Measurements from ENCODE around the gene TNFSF10. TPM values are rescaled to one million over a fixed set of nuclear protein-coding genes. Genes with fewer than 3 reads are reported as not detected.
"Not testable (repeated sequence)": the region's sequence is repeated elsewhere in the genome, so short reads cannot be mapped to it uniquely, and the experiment has no call there.

The TNFSF10 gene
- total RNA-seq, 2 experiments from 2014 or later = 5.1 to 6.8 TPM

GRCh38 chr3:172568701-172569100 is 45.5 kb upstream of the TNFSF10 start:
- BruUV-seq (replicated peaks) = no TSS peak
- Histone ChIP-seq H3K9me2 (ENCODE audit: insufficient read depth, low read length) (no peaks in the 10 kb centered on the region), H2AFZ (ENCODE audit: low read length) (no peak overlapping the region), H3K36me3 (ENCODE audit: insufficient read depth, low read length) (no peaks in the 10 kb centered on the region), H4K20me1 (ENCODE audit: insufficient read depth, low read length) (no peaks in the 10 kb centered on the region), H3K9me3 (ENCODE audit: low read length) (no peaks in the 10 kb centered on the region), H3K4me2 (ENCODE audit: low read length) (no peak overlapping the region), H3K79me2 (ENCODE audit: insufficient read depth, low read depth, low read length) (no peaks in the 10 kb centered on the region), H3K27ac (ENCODE audit: low read depth, low read length, poor library complexity, severe bottlenecking) (no peak overlapping the region), H3K4me1 (ENCODE audit: insufficient read depth, low read length, poor library complexity, severe bottlenecking) (no peaks in the 10 kb centered on the region), H3K4me3 (ENCODE audit: low read depth, low read length, poor library complexity, severe bottlenecking) (no peak overlapping the region)
- no peak for DNase-seq (ENCODE audit: low spot score)
- POLR2A ChIA-PET = interaction anchor here (0.5 kb wide), 1 partner anchor 15 kb away, joined by 3 read pairs; no protein-coding TSS in a partner anchor
- TF ChIP-seq CTCF (conservative IDR thresholded peaks at IDR 0.05; ENCODE audit: low read length) (no peak), EZH2phosphoT487 (IDR thresholded peaks at IDR 0.05; ENCODE audit: borderline replicate concordance, low read depth, low read length) (no peak)
- CTCF ChIA-PET (ENCODE audit: unreplicated experiment) = no interaction called here
- intact Hi-C loops (cut with micrococcal nuclease; ENCODE audit: unreplicated experiment) = no loop called here

- H3K79me2 ChIP-seq (ENCODE audit: insufficient read depth, low read depth, low read length); H3K27ac ChIP-seq (ENCODE audit: low read depth, low read length, poor library complexity, severe bottlenecking); BruUV-seq (replicated peaks); H4K20me1 ChIP-seq (ENCODE audit: insufficient read depth, low read length); H2AFZ ChIP-seq (ENCODE audit: low read length); H3K36me3 ChIP-seq (ENCODE audit: insufficient read depth, low read length); CTCF ChIA-PET (ENCODE audit: unreplicated experiment); H3K9me2 ChIP-seq (ENCODE audit: insufficient read depth, low read length); H3K4me2 ChIP-seq (ENCODE audit: low read length); DNase-seq (ENCODE audit: low spot score); H3K9me3 ChIP-seq (ENCODE audit: low read length); H3K4me1 ChIP-seq (ENCODE audit: insufficient read depth, low read length, poor library complexity, severe bottlenecking); intact Hi-C loops (cut with micrococcal nuclease; ENCODE audit: unreplicated experiment); POLR2A ChIA-PET; H3K4me3 ChIP-seq (ENCODE audit: low read depth, low read length, poor library complexity, severe bottlenecking): not testable (repeated sequence)
Measured at GRCh38 chr3:172566785-172567184, 43.6 kb upstream of the TNFSF10 start.

GRCh38 chr3:172564499-172564898 is 41.3 kb upstream of the TNFSF10 start:
- Histone ChIP-seq H3K79me2 (ENCODE audit: insufficient read depth, low read depth, low read length) (no peaks in the 10 kb centered on the region), H3K9me2 (ENCODE audit: insufficient read depth, low read length) (no peaks in the 10 kb centered on the region), H3K36me3 (ENCODE audit: insufficient read depth, low read length) (no peaks in the 10 kb centered on the region), H3K4me3 (ENCODE audit: low read depth, low read length, poor library complexity, severe bottlenecking) (no peak overlapping the region), H3K4me1 (ENCODE audit: insufficient read depth, low read length, poor library complexity, severe bottlenecking) (no peaks in the 10 kb centered on the region), H3K9me3 (ENCODE audit: low read length) (no peaks in the 10 kb centered on the region), H3K4me2 (ENCODE audit: low read length) (no peak overlapping the region), H4K20me1 (ENCODE audit: insufficient read depth, low read length) (no peaks in the 10 kb centered on the region), H2AFZ (ENCODE audit: low read length) (no peak overlapping the region), H3K27ac (ENCODE audit: low read depth, low read length, poor library complexity, severe bottlenecking) (no peak overlapping the region)
- ChIA-PET CTCF (ENCODE audit: unreplicated experiment) (no interaction called here), POLR2A (no interaction called here)
- no TSS peak for BruUV-seq (replicated peaks)
- TF ChIP-seq EZH2phosphoT487 (IDR thresholded peaks at IDR 0.05; ENCODE audit: borderline replicate concordance, low read depth, low read length) = no peak
- TF ChIP-seq CTCF (conservative IDR thresholded peaks at IDR 0.05; ENCODE audit: low read length) = no peak
- no peak for DNase-seq (ENCODE audit: low spot score)
- intact Hi-C loops (cut with micrococcal nuclease; ENCODE audit: unreplicated experiment) = no loop called here

Data from OCI-LY7 (cell line).